ENCODE measurements around the gene AAMDC.

DNA sequence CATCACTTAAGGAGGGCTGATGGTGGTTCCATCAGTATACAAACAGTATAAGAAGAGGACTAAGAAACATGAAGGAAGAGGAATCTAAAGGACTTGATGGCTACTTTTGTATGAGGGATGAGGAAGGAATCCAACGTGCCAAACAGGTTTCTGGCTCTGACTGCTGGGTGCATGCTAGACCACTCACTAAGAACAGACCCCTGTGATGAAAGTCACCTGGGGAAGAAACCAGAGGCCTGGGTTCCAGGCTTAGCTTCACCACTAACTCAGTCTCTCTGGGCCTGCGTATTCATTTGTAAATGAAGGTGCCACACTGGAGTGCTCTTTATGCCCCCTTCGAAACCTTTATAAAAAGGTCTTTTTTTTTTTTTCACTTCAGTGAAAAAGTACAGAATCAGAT is 55.1 kb downstream of the AAMDC start:
- no peak for TF ChIP-seq POLR2A (IDR thresholded peaks at IDR 0.05)
- TF ChIP-seq, protein P1, sequence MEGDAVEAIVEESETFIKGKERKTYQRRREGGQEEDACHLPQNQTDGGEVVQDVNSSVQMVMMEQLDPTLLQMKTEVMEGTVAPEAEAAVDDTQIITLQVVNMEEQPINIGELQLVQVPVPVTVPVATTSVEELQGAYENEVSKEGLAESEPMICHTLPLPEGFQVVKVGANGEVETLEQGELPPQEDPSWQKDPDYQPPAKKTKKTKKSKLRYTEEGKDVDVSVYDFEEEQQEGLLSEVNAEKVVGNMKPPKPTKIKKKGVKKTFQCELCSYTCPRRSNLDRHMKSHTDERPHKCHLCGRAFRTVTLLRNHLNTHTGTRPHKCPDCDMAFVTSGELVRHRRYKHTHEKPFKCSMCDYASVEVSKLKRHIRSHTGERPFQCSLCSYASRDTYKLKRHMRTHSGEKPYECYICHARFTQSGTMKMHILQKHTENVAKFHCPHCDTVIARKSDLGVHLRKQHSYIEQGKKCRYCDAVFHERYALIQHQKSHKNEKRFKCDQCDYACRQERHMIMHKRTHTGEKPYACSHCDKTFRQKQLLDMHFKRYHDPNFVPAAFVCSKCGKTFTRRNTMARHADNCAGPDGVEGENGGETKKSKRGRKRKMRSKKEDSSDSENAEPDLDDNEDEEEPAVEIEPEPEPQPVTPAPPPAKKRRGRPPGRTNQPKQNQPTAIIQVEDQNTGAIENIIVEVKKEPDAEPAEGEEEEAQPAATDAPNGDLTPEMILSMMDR (IDR thresholded peaks at IDR 0.05) = no peak

All from right lobe of liver (tissue), 4 donors.